Stomach (tissue), 4 donors: ENCODE results near the gene PFKFB1.

Experiments
- CTCF ChIP-seq, 7 experiments: fragments of 450-650 bp in 4 of 7; fragments of 200-600 bp in 3 of 7; sonication (generic) in 3 of 7; IDR thresholded peaks; one replicate each; pipeline ENCODE4 v1.5.1; 2016 to 2019; ENCODE audit warnings: antibody characterized with exemption in 7 of 7, control low read depth in 2 of 7, mild to moderate bottlenecking in 1 of 7
- EP300 ChIP-seq: sonication (generic); formaldehyde crosslinking; IDR thresholded peaks from one replicate; pipeline ENCODE4 v1.6.1; 2017; ENCODE audit warnings: antibody characterized with exemption
- POLR2A ChIP-seq, 4 donors: fragments of 450-650 bp; IDR thresholded peaks; one replicate each; pipeline ENCODE4 v1.6.1; 2016; ENCODE audit warnings: antibody characterized with exemption in 4 of 4, control low read depth in 2 of 4, mild to moderate bottlenecking in 1 of 4, moderate library complexity in 1 of 4
- POLR2AphosphoS5 ChIP-seq, 3 donors: sonication (generic); formaldehyde crosslinking; IDR thresholded peaks; one replicate each; pipeline ENCODE4 v1.6.1; 2016; ENCODE audit warnings: antibody characterized with exemption in 3 of 3

GRCh38 chrX:55011294-55011693 is 17.3 kb upstream of the PFKFB1 start:
- TF ChIP-seq CTCF (IDR thresholded peaks at IDR 0.05) (no peak), POLR2A (IDR thresholded peaks at IDR 0.05) (no peak), EP300 (no peak), POLR2AphosphoS5 (IDR thresholded peaks at IDR 0.05) (no peak)
